Spleen (tissue), 11 donors: ENCODE results near the gene CACNA1A. TPM values are rescaled to one million over a fixed set of nuclear protein-coding genes. Genes with fewer than 3 reads are reported as not detected.
A peak's percentile ranks its signal among the peaks of the same experiment; 100 is the strongest.

Experiments used
- DNase-seq: peaks from one replicate; pipeline ENCODE4 v3.0.0-alpha.2; 2020
- H3K27ac ChIP-seq, 8 donors: fragments of 200-600 bp; sonication (generic) in 7 of 8; 1 replicate in 4 of 8; 2 replicates in 4 of 8; pipeline versions ENCODE4 v1.5.0 to v1.8.0; 2016 to 2021; ENCODE audit warnings: inconsistent platforms in 4 of 8, mild to moderate bottlenecking in 4 of 8, moderate library complexity in 1 of 8
- H3K27me3 ChIP-seq, 7 donors: fragments of 200-600 bp; sonication (generic) in 6 of 7; replicated peaks in 1 of 7; 1 replicate in 4 of 7; 2 replicates in 3 of 7; pipeline versions ENCODE4 v1.5.0 to v1.8.0; 2016 to 2021; ENCODE audit warnings: inconsistent platforms in 3 of 7, mild to moderate bottlenecking in 1 of 7
- H3K36me3 ChIP-seq, 6 donors: fragments of 200-600 bp; sonication (generic) in 5 of 6; 1 replicate in 4 of 6; 2 replicates in 2 of 6; pipeline versions ENCODE4 v1.5.0 to v1.8.0; 2016 to 2021; ENCODE audit warnings: inconsistent platforms in 2 of 6
- H3K4me1 ChIP-seq, 6 donors: fragments of 200-600 bp; sonication (generic) in 5 of 6; 1 replicate in 3 of 6; 2 replicates in 3 of 6; pipeline versions ENCODE4 v1.5.0 to v1.8.0; 2016 to 2021; ENCODE audit warnings: inconsistent platforms in 3 of 6
- H3K4me3 ChIP-seq, 8 donors: fragments of 200-600 bp; sonication (generic) in 7 of 8; 1 replicate in 4 of 8; 2 replicates in 4 of 8; pipeline versions ENCODE4 v1.5.0 to v1.8.0; 2016 to 2021; ENCODE audit warnings: inconsistent platforms in 4 of 8, mild to moderate bottlenecking in 4 of 8, moderate library complexity in 2 of 8
- H3K9me3 ChIP-seq, 8 donors: fragments of 200-600 bp; sonication (generic) in 7 of 8; 1 replicate in 4 of 8; 2 replicates in 4 of 8; pipeline versions ENCODE4 v1.5.0 to v1.8.0; 2016 to 2021; ENCODE audit warnings: inconsistent platforms in 4 of 8
- CTCF ChIP-seq, 11 experiments: fragments of 200-600 bp in 7 of 11; fragments of 450-650 bp in 4 of 11; sonication (generic) in 4 of 11; IDR thresholded peaks in 8 of 11; conservative IDR thresholded peaks in 3 of 11; 1 replicate in 7 of 11; 2 replicates in 4 of 11; pipeline versions ENCODE4 v1.4.0 to v1.8.0; 2016 to 2021; ENCODE audit warnings: antibody characterized with exemption in 11 of 11, inconsistent platforms in 4 of 11, mild to moderate bottlenecking in 1 of 11
- POLR2A ChIP-seq, 3 donors: fragments of 450-650 bp; IDR thresholded peaks; one replicate each; pipeline ENCODE4 v1.5.1; 2017; ENCODE audit warnings: antibody characterized with exemption in 3 of 3, mild to moderate bottlenecking in 1 of 3
- POLR2AphosphoS5 ChIP-seq, 3 donors: sonication (generic); formaldehyde crosslinking; IDR thresholded peaks; one replicate each; pipeline ENCODE4 v1.5.1; 2017; ENCODE audit warnings: antibody characterized with exemption in 3 of 3
- WGBS, 5 donors: extraction: QIAGEN DNeasy Blood & Tissue Kit in 3 of 5; methylation state at CpG; one replicate each; pipeline versions ENCODE4 v1.1.5 to v1.1.7; 2013 to 2018; 5-methylcytosine and 5-hydroxymethylcytosine counted together
- intact Hi-C: fragments of 100-400 bp; cut with DNase I; formaldehyde crosslinking; loops from one replicate; pipeline ENCODE4 v1.15.0; 2023; ENCODE audit warnings: low total_unique reads
- polyA plus RNA-seq, 3 donors: library from polyadenylated mRNA; stranded (reverse); fragments of 200-250 nt; gene quantifications; one replicate each; pipeline ENCODE4 v1.2.1, GENCODE V29; 2013
- total RNA-seq, 7 donors: library from RNA; depleted of rRNA in 3 of 7; stranded (reverse); fragments of >200 nt in 3 of 7; fragmentation: NEBNext Ultra II Directional in 4 of 7; extraction: Animal tissue kit (Norgen Biotek cat#: 25700) in 4 of 7; gene quantifications; one replicate each; pipeline versions ENCODE4 v1.1.0 to v1.2.1, GENCODE V29; 2016 to 2021
- donor health status: healthy with polysubstance abuse.
- donor health status: DM: no; HTN: no; CAD: no; lungs with moderate emphysema.
- donor health status: DM: no; HTN: no; CAD: no.
- donor health status: Bipolar disorder and iron deficiency.
- donor health status: healthy.
- donor health status: DM: no; HTN: no; CAD: no.
- donor health status: DM: yes; HTN: yes; CAD: no.

Gene CACNA1A
- total and polyA plus RNA-seq, 10 donors: 0.39 to 1.9 (median 0.75) TPM

GRCh38 chr19:13281567-13282291 lies 224.6 kb downstream of the CACNA1A start:
- Histone ChIP-seq H3K4me1 (peaks cover 0 to 12% (median 9%) of the 10 kb centered on the region in 6 donors), H3K36me3 (no peaks in the 10 kb centered on the region), H3K27ac (no peak overlapping the region), H3K9me3 (no peaks in the 10 kb centered on the region), H3K27me3 (peaks cover 0 to 34% (median 0%) of the 10 kb centered on the region in 7 donors), H3K4me3 (no peak overlapping the region)
- 23 to 33% (median 27%) methylated on average over 14 to 24 of the region's 24 CpGs for WGBS, 5 donors
- intact Hi-C loops: no loop called here
- DNase-seq: no peak
- TF ChIP-seq CTCF (IDR thresholded peaks at IDR 0.05 in 8 of 11, conservative IDR thresholded peaks at IDR 0.05 in 3 of 11) (no peak), POLR2AphosphoS5 (IDR thresholded peaks at IDR 0.05) (no peak), POLR2A (IDR thresholded peaks at IDR 0.05) (no peak)

GRCh38 chr19:13277104-13277809 lies 229.0 kb downstream of the CACNA1A start:
- H3K4me3 ChIP-seq: peak overlapping the region in 1 of 8 donors; percentile 32
- intact Hi-C loops: loop anchor here (5.0 to 10.0 kb wide), 2 partner anchors 310 to 588 kb away; no protein-coding TSS in a partner anchor

GRCh38 chr19:13275016-13275722 lies 231.1 kb downstream of the CACNA1A start:
- Histone ChIP-seq H3K4me3 (no peak overlapping the region), H3K4me1 (peaks cover 0 to 12% (median 9%) of the 10 kb centered on the region in 6 donors), H3K9me3 (peaks cover 0 to 15% (median 11%) of the 10 kb centered on the region in 8 donors), H3K27ac (no peak overlapping the region), H3K27me3 (peaks cover 0 to 6% (median 0%) of the 10 kb centered on the region in 7 donors), H3K36me3 (no peaks in the 10 kb centered on the region)
- no peak for TF ChIP-seq CTCF (IDR thresholded peaks at IDR 0.05 in 8 of 11, conservative IDR thresholded peaks at IDR 0.05 in 3 of 11)
- no peak for TF ChIP-seq POLR2AphosphoS5 (IDR thresholded peaks at IDR 0.05)
- no peak for TF ChIP-seq POLR2A (IDR thresholded peaks at IDR 0.05)
- intact Hi-C loops: loop anchor here (5.0 to 10.0 kb wide), 2 partner anchors 312 to 590 kb away; no protein-coding TSS in a partner anchor
- DNase-seq: no peak
- WGBS, 5 donors: 59 to 75% (median 68%) methylated on average over 10 of the region's 10 CpGs

More at GRCh38 chr19:13277104-13277809, 229.0 kb downstream of the CACNA1A start:
- whole genome bisulfite sequencing, 5 donors: 30 to 36% (median 32%) methylated on average over 17 of the region's 17 CpGs
- peaks cover 0 to 1% (median 0%) of the 10 kb centered on the region in 8 donors for H3K9me3 ChIP-seq
- peak; percentile 81 for DNase-seq
- TF ChIP-seq POLR2A (IDR thresholded peaks at IDR 0.05) (no peak), CTCF (IDR thresholded peaks at IDR 0.05 in 8 of 11, conservative IDR thresholded peaks at IDR 0.05 in 3 of 11) (peak; percentile 69 to 90 (median 81)), POLR2AphosphoS5 (IDR thresholded peaks at IDR 0.05) (no peak)
- peak overlapping the region in 7 of 8 donors; percentile 32 to 77 (median 54) for H3K27ac ChIP-seq
- peaks cover 0 to 20% (median 0%) of the 10 kb centered on the region in 7 donors for H3K27me3 ChIP-seq
- peaks cover 0 to 12% (median 9%) of the 10 kb centered on the region in 6 donors for H3K4me1 ChIP-seq
- no peaks in the 10 kb centered on the region for H3K36me3 ChIP-seq
